Type B pancreatic cell (in vitro differentiated cells): Measurements from ENCODE around the gene IFI16. TPM values are rescaled to one million over a fixed set of nuclear protein-coding genes. Genes with fewer than 3 reads are reported as not detected.

Experiments used
- DNase-seq: peaks from one replicate; pipeline ENCODE4 v3.0.0; 2021; ENCODE audit warnings: mixed read lengths; ENCODE audit not compliant: unreplicated experiment; ENCODE audit errors: extremely low spot score
- H3K27ac Mint-ChIP-seq: 2 replicates; pipeline ENCODE4 v1.8.0; 2021; ENCODE audit warnings: mild to moderate bottlenecking, mixed read lengths
- H3K27me3 Mint-ChIP-seq: 2 replicates; pipeline ENCODE4 v1.8.0; 2021; ENCODE audit warnings: mixed read lengths
- H3K36me3 Mint-ChIP-seq: 2 replicates; pipeline ENCODE4 v1.8.0; 2021; ENCODE audit warnings: mixed read lengths
- H3K4me1 Mint-ChIP-seq: one replicate; pipeline ENCODE4 v1.8.0; 2021; ENCODE audit warnings: mixed read lengths; ENCODE audit not compliant: unreplicated experiment
- H3K4me3 Mint-ChIP-seq: 2 replicates; pipeline ENCODE4 v1.8.0; 2021; ENCODE audit warnings: mild to moderate bottlenecking, mixed read lengths
- H3K9me3 Mint-ChIP-seq: 2 replicates; pipeline ENCODE4 v1.8.0; 2021; ENCODE audit warnings: mixed read lengths
- total RNA-seq: library from RNA; stranded (reverse); gene quantifications from 2 replicates; pipeline ENCODE4 v1.2.1, GENCODE V29; 2021; ENCODE audit warnings: low replicate concordance
- TF ChIP-seq, protein P1 (sequence below): fragments of 200-600 bp; sonication (generic); conservative IDR thresholded peaks from 2 replicates; pipeline ENCODE4 v1.5.0; 2021; ENCODE audit warnings: antibody characterized with exemption, mild to moderate bottlenecking

IFI16 gene
- total RNA-seq, 1 donor from 2014 or later, result 20.9 TPM

DNA sequence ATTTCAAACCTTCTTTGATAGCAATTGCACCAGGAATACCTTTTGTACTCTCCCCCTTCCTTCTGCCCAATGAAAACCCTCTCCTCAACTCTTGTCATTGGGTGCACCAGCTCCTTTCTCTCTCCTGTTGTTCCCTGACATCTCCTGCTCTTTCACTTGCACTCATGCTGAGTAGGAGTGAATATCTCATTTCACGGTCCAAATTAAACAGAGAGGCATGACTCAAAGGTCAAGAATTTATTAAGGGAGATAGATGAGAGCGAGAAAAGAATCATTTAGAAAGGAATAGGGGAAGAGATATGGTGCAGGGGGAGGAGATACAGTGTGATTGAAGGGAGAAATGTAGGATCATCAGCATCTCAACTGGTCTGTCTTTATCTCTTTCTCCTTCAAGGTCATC lies 44.7 kb downstream of the IFI16 start:
- no peaks in the 10 kb centered on the region for H3K9me3 Mint-ChIP-seq
- H3K36me3 Mint-ChIP-seq, result peaks cover 3% of the 10 kb centered on the region
- peaks cover 9% of the 10 kb centered on the region for H3K4me1 Mint-ChIP-seq
- no peak overlapping the region for H3K4me3 Mint-ChIP-seq
- no peak overlapping the region for H3K27ac Mint-ChIP-seq
- peaks cover 6% of the 10 kb centered on the region for H3K27me3 Mint-ChIP-seq
- no peak for DNase-seq
- TF ChIP-seq, protein P1, sequence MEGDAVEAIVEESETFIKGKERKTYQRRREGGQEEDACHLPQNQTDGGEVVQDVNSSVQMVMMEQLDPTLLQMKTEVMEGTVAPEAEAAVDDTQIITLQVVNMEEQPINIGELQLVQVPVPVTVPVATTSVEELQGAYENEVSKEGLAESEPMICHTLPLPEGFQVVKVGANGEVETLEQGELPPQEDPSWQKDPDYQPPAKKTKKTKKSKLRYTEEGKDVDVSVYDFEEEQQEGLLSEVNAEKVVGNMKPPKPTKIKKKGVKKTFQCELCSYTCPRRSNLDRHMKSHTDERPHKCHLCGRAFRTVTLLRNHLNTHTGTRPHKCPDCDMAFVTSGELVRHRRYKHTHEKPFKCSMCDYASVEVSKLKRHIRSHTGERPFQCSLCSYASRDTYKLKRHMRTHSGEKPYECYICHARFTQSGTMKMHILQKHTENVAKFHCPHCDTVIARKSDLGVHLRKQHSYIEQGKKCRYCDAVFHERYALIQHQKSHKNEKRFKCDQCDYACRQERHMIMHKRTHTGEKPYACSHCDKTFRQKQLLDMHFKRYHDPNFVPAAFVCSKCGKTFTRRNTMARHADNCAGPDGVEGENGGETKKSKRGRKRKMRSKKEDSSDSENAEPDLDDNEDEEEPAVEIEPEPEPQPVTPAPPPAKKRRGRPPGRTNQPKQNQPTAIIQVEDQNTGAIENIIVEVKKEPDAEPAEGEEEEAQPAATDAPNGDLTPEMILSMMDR, result no peak

DNA sequence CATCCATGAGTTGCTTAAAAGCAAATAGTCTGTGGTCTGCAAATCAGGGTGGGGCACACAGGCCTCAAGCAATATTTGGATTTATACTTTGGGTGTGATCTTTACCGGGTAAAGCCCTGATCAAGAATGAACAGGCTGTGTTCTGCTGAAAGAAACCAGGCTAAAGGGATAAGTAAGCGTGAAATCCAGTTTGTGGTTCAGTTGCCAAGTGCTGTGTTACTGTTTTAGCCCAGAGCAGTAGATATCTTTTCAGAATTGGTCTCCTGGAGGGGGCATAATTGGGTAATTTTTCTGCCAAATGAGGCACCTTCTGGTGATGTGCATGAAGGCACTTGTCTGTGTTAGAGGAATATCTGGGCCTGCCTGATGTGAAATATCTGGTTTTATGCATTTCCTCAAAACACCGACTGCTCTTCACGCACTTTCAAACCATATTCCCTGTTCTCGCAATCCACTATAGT lies 45.5 kb downstream of the IFI16 start:
- TF ChIP-seq, protein P1, result no peak

DNA sequence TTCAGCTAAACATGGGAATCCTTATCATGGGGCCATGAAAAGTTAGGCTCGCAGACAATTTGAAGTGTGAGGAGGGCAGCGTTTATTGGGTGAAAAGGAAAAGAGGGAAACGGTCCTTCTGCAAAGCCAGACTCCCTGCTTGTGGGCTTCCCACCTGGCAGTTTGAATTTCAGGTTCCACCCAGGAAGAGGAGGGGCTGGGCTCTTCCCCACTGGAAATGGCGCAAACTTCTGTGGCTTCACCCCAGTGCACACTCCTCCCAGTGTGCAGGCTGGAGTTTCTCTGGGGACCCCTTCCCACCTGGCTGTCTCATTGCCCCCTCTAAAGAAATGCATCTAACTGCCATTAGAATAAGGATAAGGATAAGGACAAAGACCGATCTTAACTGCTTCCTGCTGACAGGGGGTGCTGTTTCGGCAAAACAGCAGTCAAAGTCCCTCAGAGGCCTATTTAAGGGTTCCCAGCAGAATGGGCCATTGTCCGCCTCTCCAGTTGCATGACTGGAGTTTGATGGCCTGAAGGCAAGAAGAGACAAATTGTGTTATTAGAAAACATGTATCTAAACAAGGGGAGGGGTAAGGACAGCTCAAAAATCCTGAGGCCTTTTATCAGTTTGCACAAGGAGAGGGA lies 46.5 kb downstream of the IFI16 start:
- Mint-ChIP-seq H3K36me3 (peaks cover 3% of the 10 kb centered on the region), H3K4me3 (no peak overlapping the region), H3K4me1 (peaks cover 9% of the 10 kb centered on the region), H3K27me3 (peaks cover 13% of the 10 kb centered on the region), H3K9me3 (no peaks in the 10 kb centered on the region), H3K27ac (no peak overlapping the region)
- DNase-seq, result no peak
- TF ChIP-seq, protein P1, result no peak

More for the DNA sequence above, 45.5 kb downstream of the IFI16 start:
- no peaks in the 10 kb centered on the region for H3K9me3 Mint-ChIP-seq
- peaks cover 10% of the 10 kb centered on the region for H3K27me3 Mint-ChIP-seq
- no peak overlapping the region for H3K27ac Mint-ChIP-seq
- peaks cover 9% of the 10 kb centered on the region for H3K4me1 Mint-ChIP-seq
- no peak overlapping the region for H3K4me3 Mint-ChIP-seq
- peaks cover 3% of the 10 kb centered on the region for H3K36me3 Mint-ChIP-seq
- no peak for DNase-seq

- DNase-seq, result no peak
- Mint-ChIP-seq H3K27me3 (peaks cover 19% of the 10 kb centered on the region), H3K36me3 (peaks cover 3% of the 10 kb centered on the region), H3K4me3 (no peak overlapping the region), H3K9me3 (no peaks in the 10 kb centered on the region), H3K4me1 (peaks cover 9% of the 10 kb centered on the region), H3K27ac (no peak overlapping the region)
- TF ChIP-seq, protein P1, result no peak
Observed at GRCh38 chr1:159058751-159059150, 49.0 kb downstream of the IFI16 start.

DNA sequence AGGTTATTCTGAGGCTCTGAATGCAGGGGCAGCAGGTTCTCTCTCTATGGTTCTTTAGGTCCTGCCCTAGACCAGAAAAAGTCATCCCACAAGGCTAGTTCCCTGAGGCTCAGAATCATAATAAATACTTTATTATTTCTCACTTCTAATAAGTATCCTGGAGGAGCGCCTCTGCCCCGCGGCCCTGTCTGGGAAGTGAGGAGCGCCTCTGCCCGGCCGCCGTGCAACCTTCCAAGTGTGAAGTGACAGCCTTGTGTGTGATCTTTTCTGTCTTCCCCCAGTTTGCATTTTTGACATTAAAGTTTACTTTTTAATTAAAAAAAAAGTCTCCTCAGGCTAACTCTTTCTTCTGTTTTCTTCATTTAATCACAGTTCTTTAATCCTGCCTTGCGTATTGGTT lies 55.4 kb downstream of the IFI16 start:
- no peaks in the 10 kb centered on the region for H3K9me3 Mint-ChIP-seq
- H3K4me3 Mint-ChIP-seq, result no peak overlapping the region
- no peaks in the 10 kb centered on the region for H3K4me1 Mint-ChIP-seq
- H3K27me3 Mint-ChIP-seq, result peaks cover 12% of the 10 kb centered on the region
- H3K36me3 Mint-ChIP-seq, result no peaks in the 10 kb centered on the region
- no peak overlapping the region for H3K27ac Mint-ChIP-seq
- DNase-seq, result no peak
- TF ChIP-seq, protein P1, result no peak
